ENCODE data around the gene VCP.
"Not testable (repeated sequence)": the region's sequence is repeated elsewhere in the genome, so short reads cannot be mapped to it uniquely, and the experiment has no call there.

VCP gene

GRCh38 chr9:35026671-35027070 is 45.8 kb downstream of the VCP start:
- no peak for DNase-seq (ENCODE audit: low read depth in 1 of 2, low spot score in 1 of 2)

- DNase-seq (ENCODE audit: low read depth in 1 of 2, low spot score in 1 of 2) = not testable (repeated sequence)
These were observed 49.0 kb downstream of the VCP start for GRCh38 chr9:35023443-35023842.

GRCh38 chr9:35014517-35014916 is 57.9 kb downstream of the VCP start:
- DNase-seq (ENCODE audit: low read depth in 1 of 2, low spot score in 1 of 2) = no peak

GRCh38 chr9:35010351-35010958 is 62.0 kb downstream of the VCP start:
- no peak for DNase-seq (ENCODE audit: low read depth in 1 of 2, low spot score in 1 of 2)

Measured in stimulated activated CD4-positive, alpha-beta T cell treated with anti-CD3 and anti-CD28 coated beads, Interleukin-15, amount 100 ng/mL, for 1 hour (primary cell).